HG02678 (cell line): Measurements from ENCODE around the gene AP3S1.

ENCODE experiments used
- ATAC-seq: cut with Tn5 transposase; IDR thresholded peaks from one replicate; pipeline ENCODE4 v1.9.1; 2021; ENCODE audit warnings: mild to moderate bottlenecking, moderate library complexity; ENCODE audit not compliant: unreplicated experiment

AP3S1 gene

DNA sequence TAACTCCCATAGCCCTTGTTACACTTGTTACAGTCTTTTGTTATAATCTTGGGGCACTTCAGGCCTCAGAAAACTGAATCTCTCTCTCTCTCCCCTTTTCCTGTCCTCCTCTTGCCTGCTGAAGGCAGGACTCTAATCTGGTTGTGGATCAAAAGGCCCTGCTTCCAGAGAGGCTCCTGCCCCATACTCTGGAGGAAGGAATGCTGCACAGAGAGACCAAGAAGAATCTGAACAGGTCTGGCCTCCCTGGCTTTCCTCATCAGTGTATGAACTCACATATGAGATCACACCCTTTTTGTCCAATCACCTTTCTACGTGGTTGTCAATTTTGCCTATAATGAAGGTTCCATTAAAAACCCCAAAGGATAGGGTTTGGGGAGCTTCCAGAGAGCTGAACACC, 94.3 kb downstream of the AP3S1 start:
- no peak for ATAC-seq

DNA sequence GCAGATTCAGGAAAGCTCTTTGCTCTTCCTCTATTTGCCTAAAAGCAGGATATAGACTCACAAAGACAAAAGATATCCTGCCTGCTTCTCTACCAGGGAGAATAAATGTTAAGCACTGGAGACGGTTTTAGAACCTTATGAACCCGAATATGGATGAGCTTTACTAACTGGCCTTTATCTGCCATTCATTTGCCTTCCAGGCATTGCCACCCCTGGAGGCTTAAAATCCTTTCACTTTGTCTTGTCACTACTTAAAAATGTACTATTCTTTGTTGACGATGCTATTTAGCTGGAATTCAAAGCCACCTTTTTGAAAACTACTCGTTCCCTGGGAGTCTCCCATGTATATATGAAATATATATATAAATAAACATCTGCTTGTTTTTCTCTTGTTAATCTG, 97.3 kb downstream of the AP3S1 start:
- ATAC-seq, result no peak

DNA sequence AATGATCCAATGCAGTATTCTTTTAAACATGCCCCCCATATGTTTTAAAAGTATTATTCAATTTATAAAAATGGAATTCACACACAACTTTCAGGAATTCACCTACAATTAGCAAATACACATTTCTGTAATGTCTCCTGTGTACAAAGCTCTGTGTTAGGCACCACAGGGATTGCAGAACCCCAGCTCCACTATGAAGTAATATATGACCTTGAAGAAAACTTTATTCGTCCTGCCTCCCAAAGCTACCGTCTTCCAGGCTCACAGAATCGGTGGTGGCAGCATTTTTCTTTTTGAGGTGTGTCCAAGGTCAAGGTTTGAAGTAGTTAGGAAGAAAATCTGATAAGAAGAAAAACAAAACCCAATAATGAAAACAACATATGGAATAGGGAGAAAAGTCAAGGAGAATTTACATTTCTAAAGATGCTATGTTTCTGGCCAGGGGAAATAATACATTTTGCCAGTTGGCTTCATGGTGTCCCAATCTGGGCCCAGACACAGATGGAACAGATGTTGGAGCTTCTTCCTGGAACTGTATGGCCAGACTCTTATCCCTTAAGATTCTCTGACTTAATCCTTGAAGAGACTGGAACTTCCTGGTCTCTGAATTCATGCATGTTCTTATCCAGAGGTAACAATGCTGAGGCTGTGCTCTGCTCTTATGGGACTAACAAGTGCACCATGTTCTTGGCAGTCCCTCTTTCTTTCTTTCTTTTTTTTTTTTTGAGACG, 98.5 kb downstream of the AP3S1 start:
- ATAC-seq, result no peak

DNA sequence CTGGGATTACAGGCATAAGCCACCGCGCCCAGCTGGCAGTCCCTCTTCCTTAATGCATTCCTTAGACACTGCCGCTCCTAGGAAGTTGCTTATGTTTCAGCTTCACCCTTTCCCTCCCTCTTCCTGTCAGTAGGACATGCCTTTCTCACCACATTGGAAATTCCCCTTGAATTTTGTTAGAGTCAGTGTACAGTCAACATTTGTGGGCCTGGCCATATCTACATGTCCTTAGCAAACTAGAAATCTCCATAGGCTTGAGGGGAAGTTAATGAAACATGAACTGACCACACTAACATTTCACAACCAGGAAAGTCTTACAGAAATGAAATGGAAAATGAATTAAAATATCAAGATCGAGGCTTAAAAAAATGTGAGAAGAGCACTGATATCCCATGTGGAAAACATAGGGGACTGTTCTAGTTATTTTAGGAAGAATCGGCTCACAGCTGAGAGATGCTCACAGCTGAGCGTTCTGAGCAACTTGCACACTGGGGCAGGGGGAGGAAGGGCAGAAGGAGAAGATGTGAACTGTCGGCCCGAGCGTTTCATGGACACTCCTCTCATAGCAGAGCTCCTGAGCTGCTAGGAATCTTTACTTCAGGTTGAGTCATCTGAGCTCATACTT, 99.4 kb downstream of the AP3S1 start:
- no peak for ATAC-seq

DNA sequence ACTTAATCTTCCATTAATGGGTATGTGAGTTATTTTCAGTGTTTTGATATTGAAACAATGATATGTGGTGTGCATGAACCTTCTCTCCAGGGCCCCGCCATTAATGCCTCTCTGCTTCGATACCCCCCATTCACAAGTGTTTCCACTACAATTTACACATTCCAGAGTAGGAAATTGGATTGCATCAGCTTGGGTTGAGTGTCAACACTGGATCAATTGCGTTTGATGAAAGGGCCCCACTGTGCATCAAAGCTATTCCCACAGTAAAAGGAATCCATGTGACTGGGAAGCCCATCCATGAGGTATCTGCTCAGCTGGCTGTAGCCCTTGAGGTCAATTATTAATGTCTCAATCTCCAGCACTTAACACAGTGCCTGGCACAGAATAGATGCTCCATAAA, 102.8 kb downstream of the AP3S1 start:
- no peak for ATAC-seq

DNA sequence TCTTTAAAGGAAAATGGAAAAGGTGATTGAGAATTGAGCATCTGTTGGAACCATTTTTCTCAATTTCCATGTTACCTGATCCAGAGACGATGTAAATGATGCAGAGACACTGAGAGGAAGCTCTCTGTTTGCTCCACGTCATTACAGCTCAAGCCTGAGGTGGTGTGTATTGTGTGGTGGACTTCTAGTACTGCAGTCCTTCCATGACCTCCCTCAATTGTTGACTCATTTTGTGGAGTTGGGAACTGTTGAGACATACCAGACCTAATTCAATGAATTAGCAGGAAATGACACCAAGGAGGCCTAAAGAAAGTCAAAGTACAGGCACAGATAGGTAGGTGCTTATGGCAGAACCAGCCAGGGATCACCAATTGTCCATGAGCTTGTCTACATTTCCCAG, 104.9 kb downstream of the AP3S1 start:
- no peak for ATAC-seq

DNA sequence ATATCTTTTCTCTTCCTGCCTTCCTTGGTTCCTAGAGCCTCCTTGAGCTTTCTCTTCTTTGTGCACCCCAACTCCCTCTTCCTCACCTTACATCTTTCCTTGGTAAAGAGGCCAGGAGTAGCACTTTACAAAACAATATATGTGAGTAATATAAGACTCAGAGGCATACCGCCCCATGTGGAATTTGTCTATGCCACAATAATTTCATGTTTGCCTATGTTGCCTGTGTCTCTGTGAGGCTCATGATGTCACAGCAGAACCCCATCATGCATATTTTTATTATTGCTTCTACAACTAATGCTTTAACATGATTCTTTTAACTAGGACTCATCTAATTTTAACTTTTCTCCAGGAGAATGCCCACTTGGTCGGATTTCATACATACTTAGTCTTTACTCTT, 105.5 kb downstream of the AP3S1 start:
- ATAC-seq, result no peak

DNA sequence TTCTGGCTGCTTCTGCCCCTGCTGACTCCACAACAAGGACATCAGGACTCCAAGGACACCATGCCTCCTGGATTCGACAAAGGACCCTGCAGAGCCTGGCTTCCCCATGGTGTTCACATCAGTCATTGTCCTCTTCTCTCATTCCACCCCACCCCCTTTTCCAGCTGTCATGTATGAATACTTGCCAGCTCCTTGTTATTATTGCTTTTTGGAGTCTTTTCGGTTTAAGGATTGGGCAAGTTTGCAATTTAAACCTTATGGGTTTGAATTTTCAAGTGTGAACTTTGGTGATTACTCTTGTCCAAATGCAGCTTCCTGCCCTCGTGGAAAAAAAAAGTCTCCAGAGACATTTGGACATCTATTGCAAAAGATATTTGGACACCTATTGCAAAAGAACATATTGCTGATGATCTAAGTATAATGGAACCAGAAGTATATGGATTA, 106.4 kb downstream of the AP3S1 start:
- ATAC-seq, result no peak

DNA sequence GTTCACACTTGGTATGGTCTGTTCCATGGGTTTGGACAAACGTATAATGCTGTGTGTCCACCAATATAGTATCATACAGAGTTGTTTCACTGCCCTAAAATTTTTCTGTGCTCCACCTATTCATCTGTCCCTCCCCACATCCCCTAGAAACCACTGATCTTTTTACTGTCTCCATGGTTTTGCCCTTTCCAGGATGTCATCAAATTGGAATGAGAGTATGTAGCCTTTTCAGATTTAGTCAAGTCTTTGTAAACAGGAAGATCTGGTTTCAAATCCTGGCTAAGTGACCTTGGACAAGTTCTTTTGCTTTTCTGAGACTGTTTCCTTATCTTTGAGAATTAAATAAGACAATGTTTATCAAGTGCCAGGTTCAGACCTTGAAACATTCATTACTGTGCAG, 107.4 kb downstream of the AP3S1 start:
- no peak for ATAC-seq

DNA sequence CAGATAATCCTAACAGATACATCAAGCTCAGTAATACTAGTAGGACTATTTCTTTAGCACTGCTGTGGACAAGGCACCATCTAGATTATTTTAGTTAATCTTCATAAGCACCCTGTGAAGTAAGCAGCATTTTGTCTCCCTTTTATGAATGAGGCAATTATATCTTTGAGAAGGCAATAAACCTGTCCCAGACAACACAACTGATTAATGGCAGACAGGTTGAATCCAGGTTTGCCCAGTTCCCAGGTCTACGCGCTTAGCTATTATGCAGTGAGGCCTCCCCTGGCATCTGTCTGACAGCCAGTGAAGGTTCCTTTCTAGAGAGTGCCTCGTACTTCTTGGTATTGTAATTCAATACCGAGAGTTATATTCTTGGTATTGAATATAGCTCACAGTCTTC, 110.9 kb downstream of the AP3S1 start:
- ATAC-seq, result no peak

DNA sequence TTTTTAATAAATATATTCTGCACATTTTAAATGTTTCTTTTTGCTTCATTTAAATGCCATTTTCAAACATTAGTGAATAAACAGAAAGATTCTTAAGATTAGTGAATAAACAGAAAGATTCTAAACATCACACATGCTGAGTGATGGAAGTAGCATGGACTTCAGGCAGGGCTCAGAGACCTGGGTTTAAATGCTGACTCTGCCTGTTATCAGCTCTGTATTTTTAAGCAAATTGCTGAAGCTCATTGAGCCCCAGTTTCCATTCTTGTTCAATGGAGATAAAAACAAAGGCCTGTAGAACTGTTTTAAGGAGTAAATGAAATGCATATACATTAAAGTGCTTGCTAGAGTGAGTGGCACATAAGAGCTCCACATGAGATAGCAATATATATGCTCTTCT, 112.4 kb downstream of the AP3S1 start:
- ATAC-seq, result no peak

DNA sequence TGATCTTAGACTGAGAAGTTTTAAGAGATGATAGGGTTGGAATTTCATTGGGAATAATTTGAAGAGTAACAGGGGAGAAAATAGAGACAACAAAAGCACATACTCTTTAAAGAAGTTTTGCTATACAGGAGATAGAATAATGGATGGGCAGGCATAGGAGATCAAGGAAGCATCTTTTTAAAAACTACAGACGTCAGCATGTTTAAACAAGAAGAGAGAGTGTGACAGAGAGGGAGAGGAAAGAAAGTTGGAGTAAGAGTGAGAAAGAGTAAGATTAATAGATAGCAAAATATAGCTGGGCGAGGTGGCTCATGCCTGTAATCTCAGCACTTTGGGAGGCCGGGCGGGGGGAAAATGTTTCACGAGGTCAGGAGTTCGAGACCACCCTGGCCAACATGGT, 115.2 kb downstream of the AP3S1 start:
- ATAC-seq, result no peak

DNA sequence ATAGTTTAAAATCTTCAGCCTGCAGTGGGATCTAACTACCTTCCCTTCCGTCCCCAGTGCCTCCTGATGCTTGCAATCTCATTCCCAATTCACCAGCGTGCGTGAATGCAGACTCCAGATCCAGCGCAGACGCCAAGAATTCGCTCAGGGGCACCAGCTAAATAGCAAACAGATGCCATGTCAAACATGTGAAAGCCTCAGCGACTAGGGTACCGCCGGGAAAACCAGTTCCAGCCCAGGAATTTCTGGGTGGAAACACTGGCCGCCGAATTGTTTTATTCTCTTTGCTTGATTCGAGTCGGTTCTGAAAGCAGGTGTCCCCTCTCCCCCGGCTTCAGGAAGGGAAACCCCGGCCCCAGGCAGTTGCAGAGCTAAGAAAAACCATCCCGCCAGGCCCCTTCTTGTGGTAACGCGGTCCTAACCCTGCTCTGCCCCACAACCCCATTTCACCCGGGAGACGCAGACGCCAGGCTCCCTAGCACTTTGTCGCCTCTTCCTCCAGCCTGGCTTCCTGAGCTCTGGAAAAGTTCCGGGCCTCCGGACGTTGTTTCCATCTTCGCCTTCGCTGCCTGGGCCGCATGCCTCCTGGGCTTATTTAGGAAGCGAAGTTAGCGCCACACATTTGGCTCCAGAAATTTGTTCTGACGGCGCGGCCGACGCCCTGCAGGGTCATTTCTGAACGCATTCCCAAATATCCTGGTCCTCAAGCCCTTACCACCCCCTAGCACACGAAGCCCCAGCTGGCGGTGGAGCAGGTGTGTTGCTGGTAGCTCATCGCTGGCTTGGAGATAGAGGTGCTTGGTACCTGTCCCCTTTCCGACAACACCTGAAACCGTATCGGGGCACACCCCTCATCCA, 119.9 kb downstream of the AP3S1 start:
- no peak for ATAC-seq

DNA sequence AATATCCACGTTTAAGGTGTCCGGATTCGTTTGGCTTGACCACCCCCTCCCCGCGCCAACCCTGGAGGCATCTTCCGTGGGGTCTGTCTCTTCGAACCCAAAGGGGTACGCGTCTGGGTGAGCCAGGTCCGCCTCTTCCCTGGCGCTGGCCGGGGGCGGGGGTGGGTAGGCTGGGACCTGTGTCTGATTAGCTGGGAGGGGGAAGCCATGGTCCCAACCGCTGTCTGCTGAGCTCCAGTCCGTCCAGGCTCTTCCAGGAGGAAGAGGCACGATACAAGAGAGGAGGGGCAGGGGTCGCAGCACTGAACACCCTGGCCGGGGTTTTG, 120.5 kb downstream of the AP3S1 start, which contains the start of gene LVRN:
LVRN (plus strand) TSS at position 237 of the 326 bp plus-strand sequence. CDS start 143 bp downstream, outside the sequence.
- no peak for ATAC-seq

DNA sequence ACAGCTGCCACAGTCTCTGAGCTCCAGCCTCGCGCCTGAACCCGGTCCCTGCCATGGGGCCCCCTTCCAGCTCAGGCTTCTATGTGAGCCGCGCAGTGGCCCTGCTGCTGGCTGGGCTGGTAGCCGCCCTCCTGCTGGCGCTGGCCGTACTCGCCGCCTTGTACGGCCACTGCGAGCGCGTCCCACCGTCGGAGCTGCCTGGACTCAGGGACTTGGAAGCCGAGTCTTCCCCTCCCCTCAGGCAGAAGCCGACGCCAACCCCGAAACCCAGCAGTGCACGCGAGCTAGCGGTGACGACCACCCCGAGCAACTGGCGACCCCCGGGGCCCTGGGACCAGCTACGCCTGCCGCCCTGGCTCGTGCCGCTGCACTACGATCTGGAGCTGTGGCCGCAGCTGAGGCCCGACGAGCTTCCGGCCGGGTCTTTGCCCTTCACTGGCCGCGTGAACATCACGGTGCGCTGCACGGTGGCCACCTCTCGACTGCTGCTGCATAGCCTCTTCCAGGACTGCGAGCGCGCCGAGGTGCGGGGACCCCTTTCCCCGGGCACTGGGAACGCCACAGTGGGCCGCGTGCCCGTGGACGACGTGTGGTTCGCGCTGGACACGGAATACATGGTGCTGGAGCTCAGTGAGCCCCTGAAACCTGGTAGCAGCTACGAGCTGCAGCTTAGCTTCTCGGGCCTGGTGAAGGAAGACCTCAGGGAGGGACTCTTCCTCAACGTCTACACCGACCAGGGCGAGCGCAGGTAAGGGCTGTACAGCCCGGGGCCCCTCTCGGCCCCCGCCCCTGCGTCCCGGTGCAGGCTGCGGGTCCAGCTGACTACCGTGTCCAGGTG, 121.0 kb downstream of the AP3S1 start:
- ATAC-seq, result no peak

DNA sequence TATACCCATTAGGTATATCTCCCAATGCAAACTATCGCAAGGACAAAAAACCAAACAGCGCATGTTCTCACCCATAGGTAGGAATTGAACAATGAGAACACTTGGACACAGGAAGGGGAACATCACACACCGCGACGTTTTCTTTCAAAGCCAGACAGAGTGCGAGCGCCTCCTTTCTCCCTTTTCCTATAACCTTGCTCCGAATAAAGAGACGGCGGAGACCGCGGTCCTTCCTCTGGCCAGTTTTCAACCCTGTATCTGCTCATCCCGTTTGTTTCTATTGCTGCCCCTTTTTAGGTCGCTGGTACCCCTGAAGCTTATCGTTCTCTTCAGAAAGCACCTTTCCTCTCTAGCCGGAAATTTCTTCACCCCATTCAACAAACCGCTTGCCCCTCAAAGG, 121.8 kb downstream of the AP3S1 start:
- ATAC-seq, result no peak
